HEK293T (cell line): ENCODE data around the gene USH1C.

Experiments used
- CTCF ChIA-PET: fragments of 350-600 bp; formaldehyde crosslinking; extraction: SDS; loops from one replicate; lab custom pipeline; 2021; ENCODE audit warnings: antibody characterized with exemption, inconsistent platforms; lab: Yijun Ruan, JAX
- POLR2A ChIA-PET: fragments of 350-600 bp; formaldehyde crosslinking; extraction: SDS; loops from one replicate; lab custom pipeline; 2020; ENCODE audit warnings: antibody characterized with exemption, inconsistent platforms; lab: Yijun Ruan, JAX
- DNase-seq: peaks from one replicate; pipeline ENCODE4 v3.0.0; 2012; ENCODE audit warnings: mixed read lengths; ENCODE audit errors: extremely low spot score
- ARNT ChIP-seq: fragments of 450-650 bp; IDR thresholded peaks from 2 replicates; pipeline ENCODE4 v1.6.1; 2017; ENCODE audit warnings: mild to moderate bottlenecking
- BHLHE40 ChIP-seq: fragments of 450-650 bp; IDR thresholded peaks from 2 replicates; pipeline ENCODE4 v1.6.1; 2016; ENCODE audit warnings: mild to moderate bottlenecking, moderate library complexity, borderline replicate concordance
- CTBP1 ChIP-seq: fragments of 450-650 bp; IDR thresholded peaks from 2 replicates; pipeline ENCODE4 v1.6.1; 2016; ENCODE audit warnings: borderline replicate concordance
- ELF4 ChIP-seq: fragments of 450-650 bp; IDR thresholded peaks from 2 replicates; pipeline ENCODE4 v1.6.1; 2017; ENCODE audit warnings: antibody characterized with exemption
- FOXA1 ChIP-seq: fragments of 450-650 bp; IDR thresholded peaks from 2 replicates; pipeline ENCODE4 v1.6.1; 2016; ENCODE audit warnings: mild to moderate bottlenecking
- FOXK2 ChIP-seq: fragments of 450-650 bp; IDR thresholded peaks from 2 replicates; pipeline ENCODE4 v1.6.1; 2016; ENCODE audit warnings: mild to moderate bottlenecking
- FOXM1 ChIP-seq: fragments of 450-650 bp; IDR thresholded peaks from 2 replicates; pipeline ENCODE4 v1.6.1; 2017; ENCODE audit warnings: mild to moderate bottlenecking, borderline replicate concordance
- HDGF ChIP-seq: fragments of 450-650 bp; IDR thresholded peaks from 2 replicates; pipeline ENCODE4 v1.6.1; 2017; ENCODE audit warnings: antibody characterized with exemption, borderline replicate concordance
- L3MBTL2 ChIP-seq: fragments of 450-650 bp; conservative IDR thresholded peaks from 2 replicates; pipeline ENCODE4 v1.6.1; 2016; ENCODE audit warnings: mild to moderate bottlenecking
- LEF1 ChIP-seq: fragments of 450-650 bp; IDR thresholded peaks from 2 replicates; pipeline ENCODE4 v1.6.1; 2017; ENCODE audit warnings: mild to moderate bottlenecking, borderline replicate concordance
- NFRKB ChIP-seq: fragments of 450-650 bp; IDR thresholded peaks from 2 replicates; pipeline ENCODE4 v1.6.1; 2016; ENCODE audit warnings: mild to moderate bottlenecking, moderate library complexity
- PKNOX1 ChIP-seq: fragments of 450-650 bp; IDR thresholded peaks from 2 replicates; pipeline ENCODE4 v1.6.1; 2016
- SP1 ChIP-seq: fragments of 450-650 bp; IDR thresholded peaks from 2 replicates; pipeline ENCODE4 v1.6.1; 2017
- SUZ12 ChIP-seq: fragments of 450-650 bp; IDR thresholded peaks from 2 replicates; pipeline ENCODE4 v1.6.1; 2016; ENCODE audit warnings: mild to moderate bottlenecking
- TARDBP ChIP-seq: fragments of 450-650 bp; IDR thresholded peaks from 2 replicates; pipeline ENCODE4 v1.6.1; 2016
- ZNF384 ChIP-seq: fragments of 450-650 bp; IDR thresholded peaks from 2 replicates; pipeline ENCODE4 v1.6.1; 2016

Gene USH1C

DNA sequence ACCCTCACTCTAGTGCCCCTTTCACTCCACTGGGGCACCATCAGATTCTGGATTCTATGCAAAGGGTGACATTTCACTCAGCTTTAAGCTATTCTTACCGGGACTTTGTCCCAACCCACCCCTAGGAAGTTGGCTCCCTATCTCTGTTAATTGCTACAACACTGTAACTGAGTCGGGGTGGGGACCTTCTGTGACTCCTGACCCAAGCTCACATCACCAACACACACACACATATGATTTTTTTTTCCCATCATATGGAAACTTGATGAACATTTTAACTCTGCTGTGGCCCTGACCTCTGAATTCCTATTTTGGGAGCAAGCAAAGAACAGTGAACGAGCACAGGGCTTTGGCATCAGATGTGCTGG is 16.6 kb downstream of the USH1C start:
- DNase-seq = no peak
- ChIA-PET CTCF (interaction anchor here (0.5 to 2.8 kb wide), 28 partner anchors 9 to 295 kb away, joined by 3 to 41 read pairs (median 5); partner anchors contain the start of genes ABCC8, KCNJ11, NCR3LG1 and OTOG), POLR2A (interaction anchor here (0.7 to 1.0 kb wide), 2 partner anchors 251 to 306 kb away, joined by 3 to 4 read pairs; partner anchors contain the start of gene NUCB2)
- TF ChIP-seq TARDBP (no peak), CTBP1 (no peak)

- ChIA-PET POLR2A (interaction anchor here (0.7 kb wide), 1 partner anchor 305 kb away, joined by 4 read pairs; no protein-coding TSS in a partner anchor), CTCF (interaction anchor here (0.7 to 2.0 kb wide), 9 partner anchors 9 to 204 kb away, joined by 3 to 41 read pairs (median 7); partner anchors contain the start of genes ABCC8 and KCNJ11)
- no peak for TF ChIP-seq SP1
- no peak for TF ChIP-seq ARNT
- TF ChIP-seq FOXK2 = no peak
- TF ChIP-seq NFRKB = no peak
- TF ChIP-seq ZNF384 = no peak
- no peak for TF ChIP-seq FOXM1
- TF ChIP-seq BHLHE40 = no peak
- no peak for TF ChIP-seq LEF1
- no peak for TF ChIP-seq ELF4
- no peak for TF ChIP-seq TARDBP
- no peak for TF ChIP-seq SUZ12
- no peak for TF ChIP-seq FOXA1
- TF ChIP-seq PKNOX1 = no peak
- no peak for TF ChIP-seq L3MBTL2
- no peak for DNase-seq
Observed at GRCh38 chr11:17526931-17527627, 17.1 kb downstream of the USH1C start.

- DNase-seq = no peak
- ChIA-PET POLR2A (no interaction called here), CTCF (no interaction called here)
- TF ChIP-seq BHLHE40 (no peak), FOXM1 (no peak), L3MBTL2 (no peak), FOXK2 (no peak), TARDBP (no peak), PKNOX1 (no peak), ARNT (no peak), SUZ12 (no peak), NFRKB (no peak), SP1 (no peak), FOXA1 (no peak), HDGF (no peak), ZNF384 (no peak), ELF4 (no peak), CTBP1 (no peak), LEF1 (no peak)
Observed at GRCh38 chr11:17526326-17526725, 17.9 kb downstream of the USH1C start.

DNA sequence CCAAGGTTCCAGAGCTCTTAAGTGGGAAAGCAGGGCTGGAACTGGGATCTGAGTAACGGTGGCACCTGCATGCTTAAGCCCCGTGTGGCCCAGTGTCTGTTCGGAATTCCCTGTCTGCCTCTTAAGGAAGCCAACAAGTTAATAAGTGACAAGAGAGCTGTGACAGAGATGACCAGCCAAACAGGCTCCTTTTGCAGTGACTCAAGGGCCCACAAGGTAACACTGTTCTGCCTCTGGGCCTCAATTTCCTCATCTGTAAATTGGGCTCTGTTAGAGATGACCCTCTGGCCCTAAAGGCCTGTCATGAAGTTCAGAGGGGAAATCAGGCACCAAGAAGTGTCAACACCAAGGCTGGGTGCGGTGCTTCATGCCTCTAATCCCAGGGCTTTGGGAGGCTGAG is 18.6 kb downstream of the USH1C start:
- TF ChIP-seq L3MBTL2 (no peak), FOXK2 (no peak), TARDBP (no peak), SUZ12 (no peak), NFRKB (no peak), HDGF (no peak), FOXM1 (no peak), BHLHE40 (no peak), ELF4 (no peak), PKNOX1 (no peak), ARNT (no peak), SP1 (no peak), LEF1 (no peak), CTBP1 (no peak), FOXA1 (no peak), ZNF384 (no peak)
- DNase-seq = no peak
- POLR2A ChIA-PET = no interaction called here
- CTCF ChIA-PET = interaction anchor here (0.6 to 1.3 kb wide), 2 partner anchors 139 to 1056 kb away, joined by 3 to 4 read pairs; no protein-coding TSS in a partner anchor

DNA sequence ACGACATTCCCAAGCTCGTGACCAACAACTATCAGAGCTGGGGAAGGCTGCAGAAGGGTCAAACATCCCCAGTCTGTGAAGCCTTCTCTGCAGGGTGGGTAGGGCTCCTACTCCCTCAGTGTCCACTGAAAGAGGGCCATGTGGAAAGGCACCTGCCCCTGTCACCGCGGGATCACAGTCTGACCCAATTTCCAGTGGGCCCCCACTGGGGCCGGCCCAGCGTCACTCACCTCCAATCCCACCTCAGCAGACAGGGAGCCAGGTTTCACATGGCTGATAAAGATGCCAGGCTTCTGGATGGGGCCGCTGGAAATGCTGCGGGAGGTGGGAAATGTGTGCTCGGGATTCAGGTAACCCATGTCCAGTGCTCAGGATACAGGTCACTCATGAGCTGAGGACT is 20.0 kb downstream of the USH1C start:
- POLR2A ChIA-PET = no interaction called here
- CTCF ChIA-PET = interaction anchor here (0.6 kb wide), 1 partner anchor 170 kb away, joined by 6 read pairs; no protein-coding TSS in a partner anchor
- DNase-seq = no peak
- no peak for TF ChIP-seq L3MBTL2
- TF ChIP-seq FOXK2 = no peak

GRCh38 chr11:17522655-17523054 is 21.6 kb downstream of the USH1C start:
- CTCF ChIA-PET = interaction anchor here (0.5 kb wide), 1 partner anchor 279 kb away, joined by 4 read pairs; no protein-coding TSS in a partner anchor
- TF ChIP-seq NFRKB (no peak), CTBP1 (no peak), PKNOX1 (no peak), ELF4 (no peak), ZNF384 (no peak), FOXK2 (no peak), HDGF (no peak), TARDBP (no peak), SP1 (no peak), ARNT (no peak), FOXA1 (no peak), FOXM1 (no peak), LEF1 (no peak), SUZ12 (no peak)
- POLR2A ChIA-PET = no interaction called here
- DNase-seq = no peak
